Keratinocyte (primary cell): ENCODE data around the gene MINDY1. TPM values are rescaled to one million over a fixed set of nuclear protein-coding genes. Genes with fewer than 3 reads are reported as not detected.

Source experiments
- DNase-seq: peaks from one replicate; pipeline ENCODE4 v3.0.0-alpha.2; 2011; ENCODE audit warnings: low read depth, missing footprints, low spot score
- FAIRE-seq: peaks from 2 replicates; lab custom pipeline; 2011; peaks lifted over from hg19 to GRCh38; lab: Jason Lieb, UNC
- H2AFZ ChIP-seq: 2 replicates; pipeline ENCODE4 v1.6.0; 2012; ENCODE audit warnings: low read length, control low read depth, inconsistent platforms; ENCODE audit not compliant: control insufficient read depth
- H3K27ac ChIP-seq: 2 replicates; pipeline ENCODE4 v1.5.1; 2011; ENCODE audit warnings: low read length; ENCODE audit not compliant: control insufficient read depth, insufficient read depth
- H3K27me3 ChIP-seq: 3 replicates; pipeline ENCODE4 v1.6.0; 2011; ENCODE audit warnings: low read length; ENCODE audit not compliant: control insufficient read depth, insufficient read depth; ENCODE audit errors: extremely low read depth
- H3K36me3 ChIP-seq, 2 experiments: 2 replicates in 1 of 2; 3 replicates in 1 of 2; pipeline ENCODE4 v1.5.1; 2011; ENCODE audit warnings: low read length in 2 of 2, mild to moderate bottlenecking in 1 of 2; ENCODE audit not compliant: control insufficient read depth in 2 of 2, insufficient read depth in 2 of 2; ENCODE audit errors: extremely low read depth in 1 of 2
- H3K4me1 ChIP-seq: 3 replicates; pipeline ENCODE4 v1.5.1; 2011; ENCODE audit warnings: low read length; ENCODE audit not compliant: control insufficient read depth, insufficient read depth; ENCODE audit errors: extremely low read depth
- H3K4me2 ChIP-seq: 3 replicates; pipeline ENCODE4 v1.6.0; 2011; ENCODE audit warnings: low read depth, low read length; ENCODE audit not compliant: control insufficient read depth, insufficient read depth; ENCODE audit errors: extremely low read depth
- H3K4me3 ChIP-seq, 3 experiments: fragments of 200-600 bp in 1 of 3; sonication (generic) in 1 of 3; 2 replicates in 2 of 3; 3 replicates in 1 of 3; pipeline ENCODE4 v1.5.1; 2011 to 2016; ENCODE audit warnings: low read length in 3 of 3, mild to moderate bottlenecking in 3 of 3, control low read depth in 2 of 3, inconsistent platforms in 1 of 3, low read depth in 1 of 3, mixed read lengths in 1 of 3, mixed run types in 1 of 3, moderate library complexity in 1 of 3; ENCODE audit not compliant: control insufficient read depth in 2 of 3, insufficient read depth in 2 of 3; ENCODE audit errors: extremely low read depth in 1 of 3
- H3K79me2 ChIP-seq: 2 replicates; pipeline ENCODE4 v1.6.0; 2012; ENCODE audit warnings: low read length; ENCODE audit not compliant: control insufficient read depth, insufficient read depth
- H3K9ac ChIP-seq: 3 replicates; pipeline ENCODE4 v1.6.0; 2011; ENCODE audit warnings: low read length; ENCODE audit not compliant: control insufficient read depth, insufficient read depth; ENCODE audit errors: extremely low read depth
- H3K9me1 ChIP-seq: 3 replicates; pipeline ENCODE4 v1.6.0; 2011; ENCODE audit warnings: low read length; ENCODE audit not compliant: control insufficient read depth, insufficient read depth; ENCODE audit errors: extremely low read depth
- H3K9me3 ChIP-seq: 2 replicates; pipeline ENCODE4 v1.5.1; 2012; ENCODE audit warnings: low read depth, low read length; ENCODE audit not compliant: control insufficient read depth
- H4K20me1 ChIP-seq: 3 replicates; pipeline ENCODE4 v1.6.0; 2011; ENCODE audit warnings: low read length; ENCODE audit not compliant: control insufficient read depth, insufficient read depth; ENCODE audit errors: extremely low read depth
- CTCF ChIP-seq, 3 experiments: IDR thresholded peaks in 1 of 3; conservative IDR thresholded peaks in 1 of 3; optimal IDR thresholded peaks in 1 of 3; 2 replicates in 2 of 3; 3 replicates in 1 of 3; pipeline versions ENCODE3 to v1.5.1; 2011; ENCODE audit warnings: low read length in 3 of 3, mild to moderate bottlenecking in 3 of 3, moderate library complexity in 2 of 3, control low read depth in 1 of 3, inconsistent platforms in 1 of 3; ENCODE audit not compliant: insufficient read depth in 2 of 3; ENCODE audit errors: extremely low read depth in 1 of 3
- EZH2 ChIP-seq: IDR thresholded peaks from one replicate; pipeline ENCODE4 v1.6.1; 2012; ENCODE audit warnings: inconsistent platforms, mild to moderate bottlenecking, low read length, moderate library complexity
- dilution Hi-C: fragments of 300-500 bp; cut with MboI; formaldehyde crosslinking; loops from one replicate; pipeline ENCODE4 v1.7.0; 2020; ENCODE audit warnings: low sequenced_read_pairs; ENCODE audit not compliant: extremely low pct_ligation_motif_present
- polyA plus RNA-seq, 5 experiments: library from polyadenylated mRNA; depleted of rRNA in 3 of 5; stranded (reverse) in 3 of 5; stranded (forward) in 1 of 5; unstranded in 1 of 5; fragments of >200 nt; gene quantifications; 1 replicate in 1 of 5; 2 replicates in 3 of 5; 3 replicates in 1 of 5; pipeline versions ENCODE4 v1.2.1 to v1.2.3, GENCODE V29; 2011 to 2012; ENCODE audit warnings: missing spikeins in 2 of 5, low read depth in 1 of 5, low replicate concordance in 1 of 5

Gene MINDY1
- polyA plus RNA-seq, 1 donor (not counting 4 experiments of a cell fraction or from before 2014, with no cell fraction given): 11.2 TPM

GRCh38 chr1:150981805-150982712, 24.6 kb downstream of the MINDY1 start, which contains the start of gene ANXA9:
Gene ANXA9 (plus strand): TSS chr1:150982292. CDS start chr1:150983106, 814 bp downstream.
- H3K4me1 ChIP-seq: peaks cover 27% of the 10 kb centered on the region
- peak within 1 kb of the TSS; percentile 63 for H3K4me2 ChIP-seq
- H3K4me3 ChIP-seq: peak within 1 kb of the TSS in 1 of 3 experiments; percentile 15
- H2AFZ ChIP-seq: peak within 1 kb of the TSS; percentile 34
- no peaks in the 10 kb centered on the region for H4K20me1 ChIP-seq
- H3K36me3 ChIP-seq: no peaks in the 10 kb centered on the region
- peak within 1 kb of the TSS; percentile 19 for H3K27ac ChIP-seq
- no peak for DNase-seq
- peak within 1 kb of the TSS; percentile 16 for H3K9ac ChIP-seq
- TF ChIP-seq EZH2: no peak
- TF ChIP-seq CTCF (optimal IDR thresholded peaks at IDR 0.05 in 1 of 3, IDR thresholded peaks at IDR 0.05 in 1 of 3, conservative IDR thresholded peaks at IDR 0.05 in 1 of 3; ENCODE audit: extremely low read depth in 1 of 3, insufficient read depth in 2 of 3, low read length in 3 of 3): no peak
- no peaks in the 10 kb centered on the region for H3K9me3 ChIP-seq
- H3K27me3 ChIP-seq: no peaks in the 10 kb centered on the region
- peak; percentile 56 for FAIRE-seq
- dilution Hi-C loops: no loop called here
- H3K9me1 ChIP-seq: no peaks in the 10 kb centered on the region
- H3K79me2 ChIP-seq: no peaks in the 10 kb centered on the region

GRCh38 chr1:150981177-150981804, 25.4 kb downstream of the MINDY1 start:
- Histone ChIP-seq H3K27me3 (no peaks in the 10 kb centered on the region), H3K9me3 (no peaks in the 10 kb centered on the region), H3K4me3 (peak overlapping the region in 1 of 3 experiments; percentile 15), H3K9ac (peak overlapping the region; percentile 16), H3K79me2 (no peaks in the 10 kb centered on the region), H4K20me1 (no peaks in the 10 kb centered on the region), H3K27ac (peak overlapping the region; percentile 19), H3K4me2 (peak overlapping the region; percentile 63), H3K36me3 (no peaks in the 10 kb centered on the region), H3K9me1 (no peaks in the 10 kb centered on the region), H2AFZ (peak overlapping the region; percentile 34), H3K4me1 (peaks cover 34% of the 10 kb centered on the region)
- dilution Hi-C loops: no loop called here
- TF ChIP-seq EZH2 (no peak), CTCF (optimal IDR thresholded peaks at IDR 0.05 in 1 of 3, IDR thresholded peaks at IDR 0.05 in 1 of 3, conservative IDR thresholded peaks at IDR 0.05 in 1 of 3; ENCODE audit: extremely low read depth in 1 of 3, insufficient read depth in 2 of 3, low read length in 3 of 3) (no peak)
- FAIRE-seq (peak; percentile 43), DNase-seq (no peak)
